H9 (cell line): Measurements from ENCODE around the gene GRK4. TPM values are rescaled to one million over a fixed set of nuclear protein-coding genes. Genes with fewer than 3 reads are reported as not detected.

Source experiments
- DNase-seq: peaks from one replicate; pipeline ENCODE4 v3.0.0-alpha.2; 2017
- H2AFZ ChIP-seq: one replicate; pipeline ENCODE4 v1.6.1; 2013; ENCODE audit warnings: mild to moderate bottlenecking, low read length, control low read depth, moderate library complexity
- H2AK5ac ChIP-seq: 2 replicates; pipeline ENCODE4 v1.6.1; 2013; ENCODE audit warnings: low read length, control low read depth, mixed read lengths; ENCODE audit not compliant: insufficient read length
- H2BK120ac ChIP-seq: one replicate; pipeline ENCODE4 v1.6.1; 2013; ENCODE audit warnings: low read depth, mild to moderate bottlenecking, low read length, control low read depth, inconsistent platforms; ENCODE audit not compliant: poor library complexity, severe bottlenecking
- H2BK12ac ChIP-seq: 2 replicates; pipeline ENCODE4 v1.6.1; 2013; ENCODE audit warnings: low read length, control low read depth, mixed read lengths, low read depth; ENCODE audit not compliant: insufficient read length
- H2BK15ac ChIP-seq: 2 replicates; pipeline ENCODE4 v1.6.1; 2013; ENCODE audit warnings: low read depth, low read length, control low read depth
- H2BK20ac ChIP-seq: one replicate; pipeline ENCODE4 v1.6.1; 2013; ENCODE audit warnings: low read depth, mild to moderate bottlenecking, low read length, control low read depth, inconsistent platforms; ENCODE audit not compliant: poor library complexity, severe bottlenecking
- H2BK5ac ChIP-seq: 2 replicates; pipeline ENCODE4 v1.6.1; 2013; ENCODE audit warnings: low read length, control low read depth, mixed read lengths; ENCODE audit not compliant: insufficient read length
- H3K14ac ChIP-seq: 2 replicates; pipeline ENCODE4 v1.6.1; 2013; ENCODE audit warnings: low read length, control low read depth; ENCODE audit not compliant: insufficient read depth
- H3K18ac ChIP-seq: 2 replicates; pipeline ENCODE4 v1.6.1; 2013; ENCODE audit warnings: low read depth, mild to moderate bottlenecking, mixed read lengths, low read length, control low read depth; ENCODE audit not compliant: insufficient read length
- H3K23ac ChIP-seq: 2 replicates; pipeline ENCODE4 v1.6.1; 2013; ENCODE audit warnings: low read length, control low read depth, mixed read lengths, low read depth; ENCODE audit not compliant: insufficient read length
- H3K23me2 ChIP-seq: 2 replicates; pipeline ENCODE4 v1.6.1; 2013; ENCODE audit warnings: low read depth, mild to moderate bottlenecking, mixed read lengths, low read length, control low read depth; ENCODE audit not compliant: insufficient read length, poor library complexity, severe bottlenecking
- H3K27ac ChIP-seq: 2 replicates; pipeline ENCODE4 v1.5.1; 2013; ENCODE audit warnings: low read length, control low read depth, mixed read lengths, low read depth; ENCODE audit not compliant: insufficient read length
- H3K27me3 ChIP-seq: 2 replicates; pipeline ENCODE4 v1.6.1; 2013; ENCODE audit warnings: low read length, control low read depth, inconsistent platforms; ENCODE audit not compliant: insufficient read depth
- H3K4ac ChIP-seq: 2 replicates; pipeline ENCODE4 v1.6.1; 2013; ENCODE audit warnings: low read depth, mild to moderate bottlenecking, control low read depth, inconsistent platforms, low read length, moderate library complexity
- H3K4me1 ChIP-seq: 2 replicates; pipeline ENCODE4 v1.6.1; 2013; ENCODE audit warnings: low read length, control low read depth, inconsistent platforms; ENCODE audit not compliant: insufficient read depth
- H3K4me2 ChIP-seq: 2 replicates; pipeline ENCODE4 v1.6.1; 2013; ENCODE audit warnings: low read length, control low read depth, mixed read lengths; ENCODE audit not compliant: insufficient read length, insufficient read depth
- H3K56ac ChIP-seq: 2 replicates; pipeline ENCODE4 v1.6.1; 2013; ENCODE audit warnings: low read depth, mild to moderate bottlenecking, mixed read lengths, low read length, control low read depth; ENCODE audit not compliant: insufficient read length
- H3K79me1 ChIP-seq: 2 replicates; pipeline ENCODE4 v1.6.1; 2013; ENCODE audit warnings: low read depth, mild to moderate bottlenecking, moderate library complexity, low read length, control low read depth, inconsistent platforms; ENCODE audit not compliant: insufficient read depth, poor library complexity, severe bottlenecking
- H3K79me2 ChIP-seq: 2 replicates; pipeline ENCODE4 v1.6.1; 2013; ENCODE audit warnings: low read length, control low read depth, inconsistent platforms; ENCODE audit not compliant: insufficient read depth
- H3K9ac ChIP-seq: 2 replicates; pipeline ENCODE4 v1.6.1; 2013; ENCODE audit warnings: low read length, control low read depth, mixed read lengths; ENCODE audit not compliant: insufficient read length; ENCODE audit errors: extremely low read depth
- H3K9me3 ChIP-seq: one replicate; pipeline ENCODE4 v1.6.1; 2013; ENCODE audit warnings: low read depth, low read length, inconsistent platforms; ENCODE audit not compliant: control insufficient read depth
- H3T11ph ChIP-seq: one replicate; pipeline ENCODE4 v1.6.1; 2013; ENCODE audit warnings: mild to moderate bottlenecking, low read length, control low read depth, inconsistent platforms
- H4K20me1 ChIP-seq: one replicate; pipeline ENCODE4 v1.6.1; 2013; ENCODE audit not compliant: control insufficient read depth, insufficient read length, insufficient read depth
- H4K5ac ChIP-seq: 2 replicates; pipeline ENCODE4 v1.6.1; 2013; ENCODE audit warnings: low read depth, mild to moderate bottlenecking, mixed read lengths, low read length, control low read depth; ENCODE audit not compliant: insufficient read length
- H4K8ac ChIP-seq: replicated peaks from 2 replicates; pipeline ENCODE4 v1.6.1; 2013; ENCODE audit warnings: low read length, control low read depth, mixed read lengths, low read depth; ENCODE audit not compliant: insufficient read length
- H4K91ac ChIP-seq: 2 replicates; pipeline ENCODE4 v1.6.1; 2013; ENCODE audit warnings: low read depth, mild to moderate bottlenecking, moderate library complexity, mixed read lengths, low read length, control low read depth; ENCODE audit not compliant: insufficient read length
- H3K27ac Mint-ChIP-seq, 3 experiments: 2 replicates in 2 of 3; 3 replicates in 1 of 3; pipeline ENCODE4 v1.8.0; 2020 to 2021; ENCODE audit warnings: mixed read lengths in 3 of 3, mild to moderate bottlenecking in 1 of 3, moderate library complexity in 1 of 3
- H3K27me3 Mint-ChIP-seq: 2 replicates; pipeline ENCODE4 v1.8.0; 2021; ENCODE audit warnings: low read depth, mild to moderate bottlenecking, moderate library complexity, mixed read lengths
- H3K36me3 Mint-ChIP-seq, 3 experiments: 2 replicates in 2 of 3; 3 replicates in 1 of 3; pipeline ENCODE4 v1.8.0; 2020 to 2021; ENCODE audit warnings: low read depth in 3 of 3, mixed read lengths in 3 of 3; ENCODE audit not compliant: insufficient read depth in 1 of 3
- H3K4me1 Mint-ChIP-seq, 2 experiments: 2 replicates each; pipeline ENCODE4 v1.8.0; 2020; ENCODE audit warnings: mixed read lengths in 2 of 2
- H3K4me3 Mint-ChIP-seq, 2 experiments: 2 replicates in 1 of 2; 3 replicates in 1 of 2; pipeline ENCODE4 v1.8.0; 2020 to 2021; ENCODE audit warnings: mild to moderate bottlenecking in 2 of 2, mixed read lengths in 2 of 2, moderate library complexity in 1 of 2
- H3K9me3 Mint-ChIP-seq, 2 experiments: 2 replicates in 1 of 2; 3 replicates in 1 of 2; pipeline ENCODE4 v1.8.0; 2020; ENCODE audit warnings: mild to moderate bottlenecking in 2 of 2, mixed read lengths in 2 of 2, moderate library complexity in 1 of 2
- CTCF ChIP-seq: fragments of 200-600 bp; sonication (generic); conservative IDR thresholded peaks from 3 replicates; pipeline ENCODE4 v1.8.0; 2021; ENCODE audit warnings: antibody characterized with exemption, mild to moderate bottlenecking
- WGBS: extraction: QIAGEN DNeasy Blood & Tissue Kit; methylation state at CpG from one replicate; pipeline ENCODE4 v1.1.7; 2013; ENCODE audit warnings: missing lambda C conversion rate, low lambda C conversion rate, mixed read lengths; ENCODE audit not compliant: insufficient read length; ENCODE audit errors: extremely low coverage; 5-methylcytosine and 5-hydroxymethylcytosine counted together
- total RNA-seq: library from RNA; stranded (reverse); gene quantifications from 2 replicates; pipeline ENCODE4 v1.2.1, GENCODE V29; 2021

GRK4 gene
- total RNA-seq, 1 experiment from 2014 or later = 4.8 TPM

- Histone ChIP-seq H3K4me1 (no peaks in the 10 kb centered on the region), H3K27me3 (no peaks in the 10 kb centered on the region), H3K9ac (peak overlapping the region; percentile 84), H2BK12ac (no peak overlapping the region), H2BK15ac (no peak overlapping the region), H3T11ph (no peak overlapping the region), H3K4me2 (peak overlapping the region; percentile 71), H2AFZ (no peak overlapping the region), H2AK5ac (no peak overlapping the region), H4K5ac (no peak overlapping the region), H2BK120ac (no peak overlapping the region), H2BK20ac (no peak overlapping the region), H2BK5ac (no peak overlapping the region), H3K56ac (no peak overlapping the region), H4K20me1 (peaks cover 2% of the 10 kb centered on the region), H3K4ac (no peak overlapping the region), H3K14ac (peak overlapping the region; percentile 91), H3K79me1 (no peaks in the 10 kb centered on the region), H4K91ac (no peak overlapping the region), H3K23me2 (no peaks in the 10 kb centered on the region), H3K79me2 (no peaks in the 10 kb centered on the region), H3K23ac (no peak overlapping the region), H3K18ac (peak overlapping the region; percentile 75), H3K9me3 (no peaks in the 10 kb centered on the region), H4K8ac (no peak overlapping the region), H3K27ac (no peak overlapping the region)
- no peak for TF ChIP-seq CTCF
- peak; percentile 66 for DNase-seq
- Mint-ChIP-seq H3K4me1 (peaks cover 15 to 23% of the 10 kb centered on the region in 2 experiments), H3K27ac (peak overlapping the region; percentile 44 to 97 (median 87)), H3K36me3 (peaks cover 19 to 23% (median 20%) of the 10 kb centered on the region in 3 experiments), H3K27me3 (peaks cover 13% of the 10 kb centered on the region), H3K9me3 (peaks cover 0 to 3% of the 10 kb centered on the region in 2 experiments; a peak in 3 of 5 replicates), H3K4me3 (peak overlapping the region; percentile 91 to 94)
- no CpG with 5 or more reads among the region's 40 CpGs for WGBS
Measured at GRCh38 chr4:2962614-2963174, 677 bp upstream of the GRK4 start.
